Right atrium auricular region (tissue), 2 donors: Measurements from ENCODE around the gene MPO. TPM values are rescaled to one million over a fixed set of nuclear protein-coding genes. Genes with fewer than 3 reads are reported as not detected.
A peak's percentile ranks its signal among the peaks of the same experiment; 100 is the strongest.

Experiments
- DNase-seq: peaks from one replicate; pipeline ENCODE4 v3.0.0-alpha.2; 2019; ENCODE audit warnings: low spot score
- H3K27ac ChIP-seq, 2 donors: fragments of 200-600 bp; sonication (generic); 1 replicate in 1 of 2; 2 replicates in 1 of 2; pipeline ENCODE4 v1.5.1; 2016 to 2019
- H3K27me3 ChIP-seq, 2 donors: fragments of 200-600 bp; sonication (generic); one replicate each; pipeline versions ENCODE4 v1.5.1 to v1.6.0; 2017 to 2019
- H3K36me3 ChIP-seq: fragments of 200-600 bp; sonication (generic); one replicate; pipeline ENCODE4 v1.5.1; 2016
- H3K4me1 ChIP-seq, 2 donors: fragments of 200-600 bp; sonication (generic); one replicate each; pipeline versions ENCODE4 v1.5.1 to v1.6.0; 2017 to 2019
- H3K4me3 ChIP-seq, 2 donors: fragments of 200-600 bp; sonication (generic); 1 replicate in 1 of 2; 2 replicates in 1 of 2; pipeline ENCODE4 v1.5.1; 2017 to 2019; ENCODE audit warnings: mild to moderate bottlenecking in 1 of 2, moderate library complexity in 1 of 2
- H3K9me3 ChIP-seq, 2 donors: fragments of 200-600 bp; sonication (generic); one replicate each; pipeline ENCODE4 v1.5.1; 2019
- CTCF ChIP-seq, 2 donors: fragments of 200-600 bp; sonication (generic); IDR thresholded peaks; one replicate each; pipeline ENCODE4 v1.5.1; 2019; ENCODE audit warnings: antibody characterized with exemption in 2 of 2
- total RNA-seq, 2 donors: library from RNA; depleted of rRNA; stranded (reverse); fragments of >200 nt; gene quantifications; one replicate each; pipeline ENCODE4 v1.1.0, GENCODE V29; 2016

The MPO gene
- total RNA-seq, 2 donors from 2014 or later, result 0.12 to 0.30 TPM

GRCh38 chr17:58244963-58245362 lies 35.8 kb downstream of the MPO start:
- TF ChIP-seq CTCF (IDR thresholded peaks at IDR 0.05), result no peak
- Histone ChIP-seq H3K27me3 (peaks cover 0 to 4% of the 10 kb centered on the region in 2 donors), H3K27ac (no peak overlapping the region), H3K4me3 (no peak overlapping the region), H3K4me1 (peaks cover 0 to 11% of the 10 kb centered on the region in 2 donors), H3K36me3 (no peaks in the 10 kb centered on the region), H3K9me3 (no peaks in the 10 kb centered on the region)
- peak; percentile 21 for DNase-seq

- Histone ChIP-seq H3K36me3 (no peaks in the 10 kb centered on the region), H3K4me1 (no peaks in the 10 kb centered on the region), H3K27me3 (no peaks in the 10 kb centered on the region), H3K4me3 (no peak overlapping the region), H3K27ac (no peak overlapping the region), H3K9me3 (no peaks in the 10 kb centered on the region)
- DNase-seq, result no peak
- TF ChIP-seq CTCF (IDR thresholded peaks at IDR 0.05), result no peak
Observed at GRCh38 chr17:58242171-58242784, 38.5 kb downstream of the MPO start.

- Histone ChIP-seq H3K9me3 (no peaks in the 10 kb centered on the region), H3K27ac (no peak overlapping the region), H3K4me1 (no peaks in the 10 kb centered on the region), H3K4me3 (no peak overlapping the region), H3K36me3 (no peaks in the 10 kb centered on the region), H3K27me3 (no peaks in the 10 kb centered on the region)
- TF ChIP-seq CTCF (IDR thresholded peaks at IDR 0.05), result no peak
- no peak for DNase-seq
Observed at GRCh38 chr17:58239987-58240386, 40.7 kb downstream of the MPO start.

- TF ChIP-seq CTCF (IDR thresholded peaks at IDR 0.05), result no peak
- Histone ChIP-seq H3K27ac (no peak within 1 kb of the TSS), H3K9me3 (no peaks in the 10 kb centered on the region), H3K27me3 (no peaks in the 10 kb centered on the region), H3K4me3 (no peak within 1 kb of the TSS), H3K4me1 (no peaks in the 10 kb centered on the region), H3K36me3 (no peaks in the 10 kb centered on the region)
- DNase-seq, result no peak
Observed at GRCh38 chr17:58238147-58238634, 42.5 kb downstream of the MPO start, which contains the start of gene LPO. LPO (plus strand) TSS chr17:58238584; CDS start chr17:58242980, 4,396 bp downstream.

GRCh38 chr17:58236394-58236793 lies 44.3 kb downstream of the MPO start:
- no peak for DNase-seq
- Histone ChIP-seq H3K36me3 (no peaks in the 10 kb centered on the region), H3K4me3 (no peak overlapping the region), H3K9me3 (no peaks in the 10 kb centered on the region), H3K27me3 (no peaks in the 10 kb centered on the region), H3K4me1 (no peaks in the 10 kb centered on the region), H3K27ac (no peak overlapping the region)
- TF ChIP-seq CTCF (IDR thresholded peaks at IDR 0.05), result no peak

GRCh38 chr17:58235821-58236220 lies 44.9 kb downstream of the MPO start:
- no peak for TF ChIP-seq CTCF (IDR thresholded peaks at IDR 0.05)
- H3K27ac ChIP-seq, result no peak overlapping the region
- H3K4me3 ChIP-seq, result no peak overlapping the region
- DNase-seq, result no peak
- no peaks in the 10 kb centered on the region for H3K36me3 ChIP-seq
- no peaks in the 10 kb centered on the region for H3K4me1 ChIP-seq
- H3K27me3 ChIP-seq, result no peaks in the 10 kb centered on the region
- H3K9me3 ChIP-seq, result no peaks in the 10 kb centered on the region
